ENCODE measurements around the gene YIPF6. TPM values are rescaled to one million over a fixed set of nuclear protein-coding genes. Genes with fewer than 3 reads are reported as not detected.
"Not testable (repeated sequence)": the region's sequence is repeated elsewhere in the genome, so short reads cannot be mapped to it uniquely, and the experiment has no call there.

Gene YIPF6
- total RNA-seq: 21.1 and 30.1 TPM in 2 replicates

- peak; percentile 81 for DNase-seq
Observed at GRCh38 chrX:68498508-68499379, at the start of gene YIPF6. Gene YIPF6 (plus strand): TSS chrX:68499051. CDS start chrX:68499067, 16 bp downstream.

GRCh38 chrX:68451720-68452119 is 47.1 kb upstream of the YIPF6 start:
- no peak for DNase-seq

GRCh38 chrX:68454476-68455150 is 44.2 kb upstream of the YIPF6 start:
- DNase-seq: no peak

DNA sequence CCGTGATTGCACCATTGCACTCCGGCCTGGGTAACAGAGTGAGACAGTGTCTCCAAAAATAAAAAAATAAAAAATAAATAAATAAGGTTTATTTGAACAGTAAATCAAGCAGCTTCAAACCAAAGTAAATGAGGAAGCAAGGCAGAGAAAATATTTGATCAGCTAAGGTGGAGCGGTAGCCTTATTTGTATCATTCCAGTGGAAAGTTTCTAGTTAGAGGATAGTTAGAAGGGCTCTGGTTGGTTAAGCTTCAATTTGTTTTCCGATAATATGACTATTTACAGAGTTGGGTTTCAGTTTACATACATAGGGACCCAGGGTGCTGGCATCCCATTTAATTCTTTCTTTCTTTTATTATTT is 43.7 kb upstream of the YIPF6 start:
- no peak for DNase-seq

- DNase-seq: no peak
Observed at GRCh38 chrX:68461093-68461492, 37.8 kb upstream of the YIPF6 start.

DNA sequence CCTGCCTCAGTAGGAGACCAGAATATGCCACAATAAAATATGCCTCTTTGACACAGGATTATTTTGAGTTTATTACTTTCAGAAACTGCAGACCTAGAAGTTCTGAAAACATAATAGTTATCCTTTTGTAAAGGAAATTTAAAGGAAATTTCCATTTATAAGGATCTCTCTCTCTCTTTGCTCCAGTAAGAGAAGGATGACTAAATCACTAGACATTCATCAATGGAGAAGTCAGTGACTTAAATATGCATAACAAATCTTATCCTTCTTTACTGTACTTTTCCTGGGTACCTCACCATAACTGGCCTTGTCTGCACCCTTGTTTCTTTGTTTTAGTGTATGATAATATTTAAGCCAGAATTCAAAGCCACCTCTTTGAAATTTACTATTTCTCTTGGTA is 37.3 kb upstream of the YIPF6 start:
- DNase-seq: no peak

- peak; percentile 48 for DNase-seq
Observed at GRCh38 chrX:68462197-68462596, 36.7 kb upstream of the YIPF6 start.

GRCh38 chrX:68462653-68463052 is 36.2 kb upstream of the YIPF6 start:
- peak; percentile 67 for DNase-seq

GRCh38 chrX:68463880-68464279 is 35.0 kb upstream of the YIPF6 start:
- no peak for DNase-seq

GRCh38 chrX:68464796-68465195 is 34.1 kb upstream of the YIPF6 start:
- no peak for DNase-seq

DNA sequence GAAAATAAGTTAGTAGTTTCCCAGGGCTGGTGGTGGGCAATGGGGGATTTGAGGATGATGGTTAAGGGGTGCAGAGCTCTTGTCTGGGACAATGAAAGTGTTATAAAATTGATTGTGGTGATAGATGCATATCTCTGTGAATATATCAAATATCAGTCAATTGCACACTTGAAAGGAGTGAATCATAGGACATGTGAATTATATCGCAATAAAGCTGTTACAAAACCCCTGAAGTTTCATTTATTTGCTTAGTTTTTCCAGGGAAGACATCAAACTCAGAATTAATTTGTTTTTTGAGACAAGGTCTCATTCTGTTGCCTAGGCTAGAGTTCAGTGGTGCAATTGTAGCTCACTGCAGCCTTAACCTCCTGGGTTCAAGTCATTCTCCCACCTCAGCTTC is 17.9 kb upstream of the YIPF6 start:
- DNase-seq: no peak

GRCh38 chrX:68486198-68486597 is 12.7 kb upstream of the YIPF6 start:
- DNase-seq: not testable (repeated sequence)

- no peak for DNase-seq
Observed at GRCh38 chrX:68487254-68487653, 11.6 kb upstream of the YIPF6 start.

DNA sequence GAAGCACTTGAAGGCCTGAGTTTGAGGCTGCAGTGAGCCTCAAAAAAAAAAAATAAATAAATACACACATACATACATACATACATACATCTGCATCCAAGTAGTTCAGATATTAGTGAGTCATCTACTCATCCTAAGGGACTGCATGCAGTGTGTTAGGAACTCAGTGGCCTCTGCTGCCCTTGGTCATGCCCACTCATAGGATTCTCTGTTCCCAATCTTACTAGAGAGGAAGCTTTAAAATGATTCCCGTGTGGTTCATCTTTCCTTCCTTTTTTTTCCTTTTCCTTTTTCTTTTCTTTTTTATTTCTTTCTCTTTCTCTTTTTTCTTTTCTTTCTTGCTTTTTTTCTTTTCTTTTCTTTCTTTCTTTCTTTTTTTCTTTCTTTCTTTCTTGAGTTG is 10.9 kb upstream of the YIPF6 start:
- DNase-seq: no peak

- no peak for DNase-seq
Observed at GRCh38 chrX:68488657-68489056, 10.2 kb upstream of the YIPF6 start.

DNA sequence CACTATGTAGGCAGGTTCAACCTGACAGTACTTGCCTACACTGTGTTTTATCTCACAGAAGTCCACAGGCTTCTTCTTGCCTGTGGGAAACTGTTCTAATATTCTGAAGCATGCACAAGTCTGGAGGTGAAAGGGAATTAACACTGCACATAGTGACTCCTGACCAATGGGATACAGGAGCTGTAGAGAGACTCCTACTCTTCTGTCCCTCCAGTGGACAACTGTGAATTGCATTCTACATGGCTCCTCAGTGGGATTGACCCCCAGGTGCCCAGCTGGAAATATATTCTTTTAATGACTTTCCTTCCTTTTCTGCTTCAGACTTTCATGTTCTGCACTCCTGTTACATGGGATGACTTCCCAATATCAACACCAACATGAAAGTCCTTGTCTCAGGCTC is 8.2 kb upstream of the YIPF6 start:
- peak; percentile 58 for DNase-seq

GRCh38 chrX:68492583-68492982 is 6.3 kb upstream of the YIPF6 start:
- DNase-seq: no peak

DNA sequence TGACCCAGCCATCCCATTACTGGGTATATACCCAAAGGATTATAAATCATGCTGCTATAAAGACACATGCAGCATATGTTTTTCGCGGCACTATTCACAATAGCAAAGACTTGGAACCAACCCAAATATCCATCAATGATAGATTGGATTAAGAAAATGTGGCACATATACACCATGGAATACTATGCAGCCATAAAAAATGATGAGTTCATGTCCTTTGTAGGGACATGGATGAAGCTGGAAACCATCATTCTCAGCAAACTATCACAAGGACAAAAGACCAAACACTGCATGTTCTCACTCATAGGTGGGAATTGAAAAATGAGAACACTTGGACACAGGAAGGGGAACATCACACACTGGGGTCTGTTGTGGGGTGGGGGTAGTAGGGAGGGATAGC is 5.1 kb upstream of the YIPF6 start:
- DNase-seq: not testable (repeated sequence)

- DNase-seq: no peak
Observed at GRCh38 chrX:68498044-68498507, 775 bp upstream of the YIPF6 start.

DNA sequence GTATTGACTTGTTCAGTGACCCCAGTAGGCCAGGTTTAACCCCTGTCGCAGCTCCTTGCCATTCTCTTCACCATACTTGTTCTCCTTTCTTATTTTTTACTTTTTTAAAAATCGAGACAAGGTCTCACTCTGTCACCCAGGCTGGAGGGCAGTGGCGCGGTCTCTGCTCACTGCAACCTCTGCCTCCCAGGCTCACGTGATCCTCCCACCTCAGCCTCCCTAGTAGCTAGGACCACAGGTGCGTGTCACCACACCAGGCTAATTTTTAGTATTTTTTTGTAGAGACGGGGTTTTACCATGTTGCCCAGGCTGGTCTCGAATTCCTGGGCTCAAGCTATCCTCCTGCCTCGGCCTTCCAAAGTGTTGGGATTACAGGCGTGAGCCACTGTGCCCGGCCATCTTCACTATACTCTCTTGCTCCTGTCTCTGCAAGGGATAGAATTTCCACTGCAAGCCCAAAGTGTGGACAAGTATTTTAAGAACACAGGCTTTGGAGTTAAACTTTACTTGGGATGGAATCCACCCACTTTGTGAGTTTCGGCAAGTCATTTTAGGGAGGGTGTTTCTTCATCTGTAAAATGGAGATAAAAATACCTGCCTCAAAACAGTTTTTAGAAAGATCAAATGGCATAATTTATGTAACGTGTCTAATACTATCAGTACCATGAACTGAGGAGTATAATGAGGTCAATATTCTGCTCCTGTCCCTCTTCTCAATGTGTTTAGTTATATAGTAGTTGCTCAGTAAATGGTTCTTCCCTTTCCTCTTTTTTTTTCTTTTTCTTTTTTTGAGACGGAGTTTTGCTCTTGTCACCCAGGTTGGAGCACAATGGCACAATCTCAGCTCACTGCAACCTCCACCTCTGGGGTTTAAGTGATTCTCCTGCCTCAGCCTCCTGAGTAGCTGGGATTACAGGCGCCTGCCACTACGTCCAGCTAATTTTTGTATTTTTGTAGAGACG is 973 bp downstream of the YIPF6 start:
- DNase-seq: no peak

DNA sequence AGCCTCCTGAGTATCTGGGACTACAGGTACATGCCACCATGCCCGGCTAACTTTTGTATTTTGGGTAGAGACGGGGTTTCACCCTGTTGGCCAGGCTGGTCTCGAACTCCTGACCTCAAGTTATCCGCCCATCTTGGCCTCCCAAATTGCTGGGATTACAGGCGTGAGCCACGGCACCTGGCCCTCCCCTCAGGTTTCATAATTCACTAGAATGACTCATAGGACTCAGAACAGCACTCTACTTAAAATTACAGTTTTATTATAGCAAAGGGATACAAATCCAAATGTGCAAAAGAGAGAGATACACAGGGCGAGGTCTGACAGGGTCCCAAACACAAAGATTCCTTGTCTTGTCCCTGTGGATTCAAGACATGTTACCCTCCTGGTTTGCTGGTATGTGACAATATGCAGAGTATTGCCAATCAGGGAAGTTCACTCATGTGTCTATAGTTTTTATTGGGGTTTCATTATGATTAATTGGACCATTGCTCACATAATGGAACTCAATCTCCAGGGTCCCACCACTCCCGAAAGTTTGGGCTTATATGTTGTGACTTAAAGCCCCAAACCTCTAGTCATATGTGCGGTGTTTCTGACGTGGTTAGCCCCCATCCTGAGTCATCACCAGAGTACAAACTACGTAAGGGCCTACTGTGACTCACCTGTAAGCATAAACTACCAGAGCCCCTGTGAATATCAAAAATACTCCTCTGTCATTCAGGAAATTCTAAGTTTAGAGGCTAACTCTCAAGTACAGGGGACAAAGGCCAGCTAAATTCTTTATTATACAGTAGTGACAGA is 5.2 kb downstream of the YIPF6 start:
- DNase-seq: peak; percentile 35

- DNase-seq: no peak
Observed at GRCh38 chrX:68506649-68507048, 7.8 kb downstream of the YIPF6 start.

Measured in dermis blood vessel endothelial cell (primary cell).